ENCODE results near the gene ITGB5.
A peak's percentile ranks its signal among the peaks of the same experiment; 100 is the strongest.

The ITGB5 gene

GRCh38 chr3:124847051-124847450 lies 40.1 kb downstream of the ITGB5 start:
- no peak overlapping the region for H3K4me3 ChIP-seq (replicated peaks in 1 of 2; ENCODE audit: low read depth in 2 of 2, low read length in 2 of 2)
- DNase-seq (ENCODE audit: low read depth in 2 of 2): peak in 1 of 2 donors; percentile 29
- TF ChIP-seq, protein P1, sequence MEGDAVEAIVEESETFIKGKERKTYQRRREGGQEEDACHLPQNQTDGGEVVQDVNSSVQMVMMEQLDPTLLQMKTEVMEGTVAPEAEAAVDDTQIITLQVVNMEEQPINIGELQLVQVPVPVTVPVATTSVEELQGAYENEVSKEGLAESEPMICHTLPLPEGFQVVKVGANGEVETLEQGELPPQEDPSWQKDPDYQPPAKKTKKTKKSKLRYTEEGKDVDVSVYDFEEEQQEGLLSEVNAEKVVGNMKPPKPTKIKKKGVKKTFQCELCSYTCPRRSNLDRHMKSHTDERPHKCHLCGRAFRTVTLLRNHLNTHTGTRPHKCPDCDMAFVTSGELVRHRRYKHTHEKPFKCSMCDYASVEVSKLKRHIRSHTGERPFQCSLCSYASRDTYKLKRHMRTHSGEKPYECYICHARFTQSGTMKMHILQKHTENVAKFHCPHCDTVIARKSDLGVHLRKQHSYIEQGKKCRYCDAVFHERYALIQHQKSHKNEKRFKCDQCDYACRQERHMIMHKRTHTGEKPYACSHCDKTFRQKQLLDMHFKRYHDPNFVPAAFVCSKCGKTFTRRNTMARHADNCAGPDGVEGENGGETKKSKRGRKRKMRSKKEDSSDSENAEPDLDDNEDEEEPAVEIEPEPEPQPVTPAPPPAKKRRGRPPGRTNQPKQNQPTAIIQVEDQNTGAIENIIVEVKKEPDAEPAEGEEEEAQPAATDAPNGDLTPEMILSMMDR (IDR thresholded peaks at IDR 0.05; ENCODE audit: low read depth, low read length): no peak

DNA sequence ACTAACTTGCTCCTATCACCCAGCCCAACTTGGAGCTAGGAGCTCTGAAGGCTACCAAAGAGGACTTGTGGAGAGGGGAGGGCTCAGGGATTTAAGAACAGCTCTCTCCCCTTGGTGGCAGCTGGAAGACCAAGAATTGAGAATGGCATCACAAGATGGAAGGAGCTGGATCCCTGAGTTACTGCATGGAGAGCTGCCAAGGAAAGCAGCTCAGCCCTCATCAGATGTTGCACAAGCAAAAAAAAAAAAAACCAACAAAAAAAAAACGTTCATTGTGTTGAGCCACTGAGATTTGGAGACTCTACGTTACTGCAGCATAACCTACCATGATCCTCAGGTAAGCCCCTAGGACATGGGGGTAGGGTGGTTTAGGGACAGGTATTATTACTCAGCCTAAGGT lies 41.0 kb downstream of the ITGB5 start:
- peak; percentile 92 for DNase-seq (ENCODE audit: low read depth in 2 of 2)
- TF ChIP-seq, protein P1 (IDR thresholded peaks at IDR 0.05; ENCODE audit: low read depth, low read length): no peak
- no peak overlapping the region for H3K4me3 ChIP-seq (replicated peaks in 1 of 2; ENCODE audit: low read depth in 2 of 2, low read length in 2 of 2)

DNA sequence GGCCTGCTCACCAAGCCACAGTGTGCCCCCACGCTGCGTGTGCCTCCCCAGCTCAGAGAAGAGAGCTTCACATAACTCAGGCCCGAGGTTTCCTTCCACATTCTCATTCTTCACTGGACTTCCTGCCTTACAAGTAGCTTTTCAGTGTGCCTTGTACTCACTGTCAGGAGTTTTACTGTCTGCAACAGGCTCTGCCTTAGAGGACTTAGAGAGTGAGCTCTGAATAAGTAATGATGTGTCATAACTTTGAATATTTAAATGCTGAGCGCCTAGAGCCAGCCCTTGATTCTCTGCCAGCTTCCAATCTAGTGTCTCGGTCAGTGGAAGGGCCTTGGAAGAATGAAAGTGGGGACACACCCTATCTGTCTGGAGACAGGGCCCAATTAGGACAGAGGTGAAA lies 41.8 kb downstream of the ITGB5 start:
- H3K4me3 ChIP-seq (replicated peaks in 1 of 2; ENCODE audit: low read depth in 2 of 2, low read length in 2 of 2): no peak overlapping the region
- TF ChIP-seq, protein P1 (IDR thresholded peaks at IDR 0.05; ENCODE audit: low read depth, low read length): no peak
- DNase-seq (ENCODE audit: low read depth in 2 of 2): peak; percentile 89 to 96

DNA sequence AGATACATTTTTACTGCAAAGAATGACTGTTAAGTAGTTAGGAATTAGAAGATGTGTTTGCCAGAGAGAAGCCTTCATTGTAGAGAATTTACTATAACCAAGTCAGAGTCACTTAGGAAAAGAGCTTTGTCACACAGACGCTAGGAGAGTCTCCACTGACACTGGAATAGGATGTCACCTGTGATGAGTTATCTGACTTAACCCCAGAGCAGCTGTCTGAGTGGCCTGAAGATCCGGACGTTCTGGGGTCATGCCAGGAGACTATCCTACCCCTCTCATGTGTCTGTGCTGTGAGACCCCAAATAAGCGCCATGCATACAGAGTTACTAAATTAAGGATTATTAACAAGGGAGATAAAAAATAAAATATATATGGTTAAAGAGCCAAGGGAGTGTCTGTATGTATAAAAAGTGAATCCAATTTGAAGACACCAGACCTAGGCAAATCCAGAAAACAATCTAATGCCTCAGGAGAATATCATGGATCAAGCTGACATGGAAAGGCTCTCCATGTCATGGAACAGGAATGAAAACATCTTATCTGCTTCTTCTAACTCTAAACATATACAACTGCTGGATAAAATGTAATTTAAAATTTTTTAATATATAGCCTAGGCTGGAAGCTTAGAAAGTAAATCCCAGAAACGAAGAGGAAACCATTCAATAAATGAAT lies 43.5 kb downstream of the ITGB5 start:
- TF ChIP-seq, protein P1 (IDR thresholded peaks at IDR 0.05; ENCODE audit: low read depth, low read length): no peak
- DNase-seq (ENCODE audit: low read depth in 2 of 2): no peak
- no peak overlapping the region for H3K4me3 ChIP-seq (replicated peaks in 1 of 2; ENCODE audit: low read depth in 2 of 2, low read length in 2 of 2)

DNA sequence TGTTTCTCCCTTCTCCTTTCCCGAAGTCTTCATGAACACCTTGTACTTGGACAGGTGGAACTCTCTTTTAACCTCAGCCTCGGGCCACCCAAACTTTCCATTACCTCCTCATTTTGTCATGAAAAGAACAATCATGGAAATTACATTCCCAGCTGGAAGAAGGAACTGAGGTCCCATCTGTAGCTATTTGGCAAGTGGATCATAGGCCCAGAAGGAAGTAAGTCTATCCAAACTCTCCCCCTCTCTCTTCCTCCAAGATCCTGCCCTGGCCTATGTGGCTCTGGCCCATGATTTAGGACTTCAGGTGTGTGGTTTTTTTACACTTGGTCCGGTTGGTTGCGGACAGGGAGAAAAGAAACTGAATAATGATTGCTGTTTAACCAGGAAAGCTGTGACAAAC lies 44.1 kb downstream of the ITGB5 start:
- TF ChIP-seq, protein P1 (IDR thresholded peaks at IDR 0.05; ENCODE audit: low read depth, low read length): no peak
- DNase-seq (ENCODE audit: low read depth in 2 of 2): no peak

DNA sequence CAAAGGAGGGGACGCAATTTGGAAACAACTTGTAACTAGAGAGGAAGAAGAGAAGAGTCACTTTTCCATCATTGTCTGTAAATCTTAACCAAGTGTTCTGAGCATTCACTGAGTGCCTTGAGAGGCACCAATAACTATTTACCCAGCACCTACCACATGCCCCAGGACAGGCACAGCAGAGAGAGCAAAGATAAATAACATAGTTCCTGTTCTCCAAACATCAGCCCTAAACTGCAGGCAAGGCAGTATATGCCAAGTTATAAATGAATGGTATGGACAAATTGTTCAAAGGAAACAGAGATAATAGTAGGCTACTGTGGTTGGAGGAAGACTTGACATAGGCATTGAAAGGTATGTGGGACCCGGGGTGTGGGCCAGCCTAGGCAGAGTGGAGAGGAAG lies 45.6 kb downstream of the ITGB5 start:
- TF ChIP-seq, protein P1 (IDR thresholded peaks at IDR 0.05; ENCODE audit: low read depth, low read length): no peak
- H3K4me3 ChIP-seq (replicated peaks in 1 of 2; ENCODE audit: low read depth in 2 of 2, low read length in 2 of 2): no peak overlapping the region

More for the DNA sequence above, 44.1 kb downstream of the ITGB5 start:
- H3K4me3 ChIP-seq (replicated peaks in 1 of 2; ENCODE audit: low read depth in 2 of 2, low read length in 2 of 2): no peak overlapping the region

DNA sequence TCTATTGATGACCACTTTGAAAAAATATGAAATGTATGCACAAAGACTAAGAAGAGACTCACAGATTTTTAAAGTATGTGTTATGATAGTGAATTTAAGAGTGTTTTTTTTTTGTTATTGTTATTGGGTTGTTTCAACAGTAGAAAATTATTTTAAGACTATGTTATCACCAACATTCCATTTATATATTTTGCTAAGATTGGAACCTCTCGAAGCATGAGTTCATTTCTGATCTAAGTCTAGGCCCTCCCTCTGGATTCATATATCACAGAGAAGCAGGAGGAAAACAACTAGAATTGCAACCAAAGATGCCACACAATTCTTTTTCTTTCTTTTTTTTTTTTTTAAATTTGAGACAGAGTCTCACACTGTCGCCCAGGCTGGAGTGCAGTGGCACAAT lies 46.8 kb downstream of the ITGB5 start:
- no peak for DNase-seq (ENCODE audit: low read depth in 2 of 2)
- TF ChIP-seq, protein P1 (IDR thresholded peaks at IDR 0.05; ENCODE audit: low read depth, low read length): no peak
- no peak overlapping the region for H3K4me3 ChIP-seq (replicated peaks in 1 of 2; ENCODE audit: low read depth in 2 of 2, low read length in 2 of 2)

More for the DNA sequence above, 45.6 kb downstream of the ITGB5 start:
- DNase-seq (ENCODE audit: low read depth in 2 of 2): no peak

Data from cardiac fibroblast (primary cell).